NT2/D1 (cell line): ENCODE measurements around the gene PRKD2.

Experiments
- SUZ12 ChIP-seq: IDR thresholded peaks from 2 replicates; pipeline ENCODE4 v1.6.1; 2011; ENCODE audit not compliant: insufficient read length, insufficient read depth; ENCODE audit errors: extremely low read depth
- YY1 ChIP-seq: IDR thresholded peaks from 2 replicates; pipeline ENCODE4 v1.6.1; 2011; ENCODE audit not compliant: insufficient read length, insufficient read depth
- ZNF274 ChIP-seq: IDR thresholded peaks from 2 replicates; pipeline ENCODE4 v1.6.1; 2011; ENCODE audit warnings: mild to moderate bottlenecking, low read depth, low read length

- TF ChIP-seq ZNF274 (no peak), YY1 (no peak), SUZ12 (no peak)
Measured at GRCh38 chr19:46732966-46733689, 16.2 kb upstream of the PRKD2 start.
